Subcutaneous abdominal adipose tissue (tissue), 5 donors: ENCODE data around the gene TBX1.
A peak's percentile ranks its signal among the peaks of the same experiment; 100 is the strongest.

Experiments
- H3K27ac ChIP-seq: one replicate; pipeline ENCODE4 v1.7.0; 2013; ENCODE audit warnings: low read depth, mild to moderate bottlenecking, inconsistent platforms, low read length, moderate library complexity
- H3K27me3 ChIP-seq, 5 donors: one replicate each; pipeline ENCODE4 v1.7.0; 2013; ENCODE audit warnings: low read length in 5 of 5, inconsistent platforms in 1 of 5; ENCODE audit not compliant: control insufficient read depth in 5 of 5, insufficient read depth in 4 of 5
- H3K36me3 ChIP-seq, 5 donors: one replicate each; pipeline ENCODE4 v1.7.0; 2013; ENCODE audit warnings: low read length in 5 of 5; ENCODE audit not compliant: control insufficient read depth in 5 of 5, insufficient read depth in 5 of 5
- H3K4me1 ChIP-seq, 5 donors: one replicate each; pipeline ENCODE4 v1.7.0; 2013; ENCODE audit warnings: low read length in 5 of 5, mild to moderate bottlenecking in 3 of 5, moderate library complexity in 1 of 5; ENCODE audit not compliant: control insufficient read depth in 5 of 5, insufficient read depth in 5 of 5
- H3K4me3 ChIP-seq, 5 donors: one replicate each; pipeline ENCODE4 v1.7.0; 2013; ENCODE audit warnings: low read length in 5 of 5, low read depth in 1 of 5
- H3K9ac ChIP-seq, 5 donors: one replicate each; pipeline ENCODE4 v1.7.0; 2013; ENCODE audit warnings: low read length in 5 of 5, mild to moderate bottlenecking in 4 of 5, moderate library complexity in 3 of 5
- H3K9me3 ChIP-seq, 5 donors: one replicate each; pipeline ENCODE4 v1.7.0; 2013; ENCODE audit warnings: low read length in 5 of 5; ENCODE audit not compliant: control insufficient read depth in 5 of 5
- donor health status: healthy.
- donor health status: healthy.
- donor health status: healthy.
- donor health status: healthy.
- donor health status: healthy.

TBX1 gene

GRCh38 chr22:19757985-19758895 lies 2.3 kb upstream of the TBX1 start:
- Histone ChIP-seq H3K27ac (no peak overlapping the region), H3K36me3 (no peaks in the 10 kb centered on the region), H3K27me3 (peaks cover 45 to 81% (median 62%) of the 10 kb centered on the region in 5 donors), H3K4me1 (peaks cover 0 to 36% (median 22%) of the 10 kb centered on the region in 5 donors), H3K9ac (no peak overlapping the region), H3K4me3 (no peak overlapping the region), H3K9me3 (no peaks in the 10 kb centered on the region)

- Histone ChIP-seq H3K4me3 (no peak overlapping the region), H3K27me3 (peaks cover 46 to 81% (median 59%) of the 10 kb centered on the region in 5 donors), H3K9ac (no peak overlapping the region), H3K36me3 (no peaks in the 10 kb centered on the region), H3K27ac (no peak overlapping the region), H3K9me3 (no peaks in the 10 kb centered on the region), H3K4me1 (peaks cover 0 to 36% (median 22%) of the 10 kb centered on the region in 5 donors)
Measured at GRCh38 chr22:19758896-19759426, 1.6 kb upstream of the TBX1 start.

GRCh38 chr22:19759427-19760057 lies 1.0 kb upstream of the TBX1 start:
- Histone ChIP-seq H3K9ac (no peak overlapping the region), H3K4me3 (peak overlapping the region in 2 of 5 donors; percentile 35 to 40), H3K36me3 (no peaks in the 10 kb centered on the region), H3K9me3 (no peaks in the 10 kb centered on the region), H3K4me1 (peaks cover 0 to 36% (median 22%) of the 10 kb centered on the region in 5 donors), H3K27ac (no peak overlapping the region), H3K27me3 (peaks cover 46 to 80% (median 56%) of the 10 kb centered on the region in 5 donors)

GRCh38 chr22:19760951-19761724 lies 560 bp downstream of the TBX1 start:
- no peak overlapping the region for H3K27ac ChIP-seq
- H3K9ac ChIP-seq = no peak overlapping the region

DNA sequence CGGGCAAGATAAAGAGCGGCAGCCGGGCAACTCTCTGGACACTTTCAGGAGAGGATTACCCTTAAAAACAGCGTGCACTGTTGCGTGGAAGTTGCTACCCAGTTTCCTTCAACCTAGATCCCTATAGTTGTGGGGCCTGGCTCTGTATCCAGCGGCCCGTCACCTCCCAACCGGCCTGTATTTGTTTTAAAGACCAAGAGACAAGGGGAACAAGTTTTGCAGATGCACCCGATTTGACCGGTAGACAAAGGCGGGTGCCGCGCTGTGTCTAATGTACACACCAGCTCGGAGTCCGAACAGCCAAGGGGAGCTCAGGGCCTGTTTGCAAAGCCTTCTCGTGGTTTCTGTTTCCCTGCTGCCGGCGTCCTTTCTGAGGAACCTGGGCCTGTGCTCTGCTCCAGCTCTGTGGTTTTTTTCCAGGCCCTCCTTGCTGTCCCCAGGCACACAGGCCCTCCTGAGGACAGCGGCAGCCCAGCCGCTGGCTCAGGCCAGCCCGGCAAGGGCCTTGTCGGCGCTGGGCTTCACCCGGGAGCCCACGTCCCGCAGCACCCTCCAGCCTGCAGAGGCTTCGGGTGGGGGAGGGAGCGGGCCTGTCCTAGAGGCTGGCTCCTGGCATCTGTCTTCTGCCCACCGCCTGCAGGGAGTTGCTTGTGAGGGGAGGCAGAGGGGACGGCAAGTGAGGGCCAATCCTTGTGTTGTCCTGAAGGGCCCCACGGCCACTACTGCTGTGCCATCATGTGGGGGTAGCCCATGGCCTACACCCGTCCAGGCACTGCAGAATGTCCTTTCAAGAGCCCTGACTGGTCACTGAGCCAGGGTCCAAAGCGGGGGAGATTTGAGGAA lies 1.4 kb downstream of the TBX1 start:
- Histone ChIP-seq H3K9ac (no peak overlapping the region), H3K36me3 (no peaks in the 10 kb centered on the region), H3K4me1 (peaks cover 0 to 38% (median 21%) of the 10 kb centered on the region in 5 donors), H3K27me3 (peaks cover 29 to 68% (median 43%) of the 10 kb centered on the region in 5 donors), H3K27ac (no peak overlapping the region), H3K4me3 (peak overlapping the region in 4 of 5 donors; percentile 29 to 53 (median 34)), H3K9me3 (no peaks in the 10 kb centered on the region)

More at GRCh38 chr22:19760951-19761724, 560 bp downstream of the TBX1 start:
- Histone ChIP-seq H3K9me3 (no peaks in the 10 kb centered on the region), H3K4me3 (peak overlapping the region in 4 of 5 donors; percentile 32 to 53 (median 45)), H3K36me3 (no peaks in the 10 kb centered on the region), H3K27me3 (peaks cover 35 to 73% (median 49%) of the 10 kb centered on the region in 5 donors), H3K4me1 (peaks cover 0 to 40% (median 23%) of the 10 kb centered on the region in 5 donors)

GRCh38 chr22:19762568-19763457 lies 2.2 kb downstream of the TBX1 start:
- peaks cover 22 to 62% (median 47%) of the 10 kb centered on the region in 5 donors for H3K27me3 ChIP-seq
- H3K27ac ChIP-seq = no peak overlapping the region
- H3K4me1 ChIP-seq = peaks cover 0 to 43% (median 25%) of the 10 kb centered on the region in 5 donors
- no peaks in the 10 kb centered on the region for H3K36me3 ChIP-seq
- H3K9ac ChIP-seq = no peak overlapping the region
- H3K9me3 ChIP-seq = no peaks in the 10 kb centered on the region
- peak overlapping the region in 2 of 5 donors; percentile 29 to 32 for H3K4me3 ChIP-seq

DNA sequence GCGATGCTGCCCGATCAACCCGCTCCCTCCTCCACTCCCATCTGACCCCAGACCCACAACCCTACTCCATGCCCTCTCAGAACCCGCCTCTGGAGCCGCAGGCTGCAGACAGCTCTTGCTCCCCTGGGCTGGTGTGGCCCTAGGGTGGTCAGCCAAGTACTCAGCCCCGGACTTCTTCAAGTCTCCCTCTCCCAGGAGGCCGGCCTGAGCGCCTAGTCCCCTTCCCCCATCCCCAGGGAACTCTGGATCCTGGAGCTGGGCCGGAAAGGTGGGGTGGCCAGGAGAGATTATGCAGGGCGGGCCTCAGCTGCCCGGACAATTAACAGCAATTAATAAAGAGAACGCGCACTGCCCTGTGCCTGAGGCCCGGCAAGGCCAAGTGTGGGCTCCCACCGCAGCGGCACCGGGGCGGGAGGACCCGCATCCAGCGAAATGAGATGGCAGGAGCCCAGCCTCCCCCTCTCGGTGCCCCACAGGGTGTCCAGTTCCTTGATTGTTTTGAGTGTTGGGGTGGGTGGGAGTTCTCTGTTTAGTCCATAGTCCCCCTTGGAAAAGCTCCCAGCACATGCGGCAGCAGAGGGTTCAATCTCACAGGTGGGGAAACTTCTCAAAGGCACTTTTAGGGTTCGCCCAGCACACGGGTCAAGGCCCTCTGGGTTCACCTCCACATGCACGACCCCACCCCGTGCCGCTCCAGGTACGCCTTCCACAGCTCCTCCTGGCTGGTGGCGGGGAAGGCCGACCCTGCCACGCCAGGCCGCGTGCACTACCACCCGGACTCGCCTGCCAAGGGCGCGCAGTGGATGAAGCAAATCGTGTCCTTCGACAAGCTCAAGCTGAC lies 3.1 kb downstream of the TBX1 start:
- no peak overlapping the region for H3K4me3 ChIP-seq
- no peak overlapping the region for H3K27ac ChIP-seq
- peaks cover 24 to 63% (median 46%) of the 10 kb centered on the region in 5 donors for H3K27me3 ChIP-seq
- peaks cover 0 to 52% (median 33%) of the 10 kb centered on the region in 5 donors for H3K4me1 ChIP-seq
- H3K9me3 ChIP-seq = no peaks in the 10 kb centered on the region
- H3K9ac ChIP-seq = no peak overlapping the region
- H3K36me3 ChIP-seq = no peaks in the 10 kb centered on the region

DNA sequence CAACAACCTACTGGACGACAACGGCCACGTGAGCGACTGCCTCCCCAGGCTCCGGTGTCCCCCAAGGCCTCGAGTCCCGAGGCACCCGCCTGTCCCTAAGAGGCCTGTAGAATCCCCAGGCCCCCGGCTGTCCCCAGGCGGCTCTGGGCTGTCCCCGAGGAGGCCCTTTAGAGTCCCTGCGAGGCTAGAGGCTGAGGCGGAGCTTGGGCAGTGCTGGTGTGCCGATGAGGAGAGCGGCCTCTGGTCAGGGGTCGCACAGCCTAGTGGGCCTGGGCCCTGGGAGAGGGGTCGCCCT lies 3.7 kb downstream of the TBX1 start:
- Histone ChIP-seq H3K4me3 (no peak overlapping the region), H3K9ac (no peak overlapping the region), H3K4me1 (peaks cover 0 to 50% (median 29%) of the 10 kb centered on the region in 5 donors), H3K27me3 (peaks cover 20 to 60% (median 41%) of the 10 kb centered on the region in 5 donors), H3K9me3 (no peaks in the 10 kb centered on the region), H3K36me3 (no peaks in the 10 kb centered on the region), H3K27ac (no peak overlapping the region)
